GM19395 (cell line): Measurements from ENCODE around the gene PTPRN2.

Source experiments
- ATAC-seq: cut with Tn5 transposase; IDR thresholded peaks from one replicate; pipeline ENCODE4 v1.9.1; 2021; ENCODE audit warnings: mild to moderate bottlenecking, moderate library complexity; ENCODE audit not compliant: unreplicated experiment

PTPRN2 gene

DNA sequence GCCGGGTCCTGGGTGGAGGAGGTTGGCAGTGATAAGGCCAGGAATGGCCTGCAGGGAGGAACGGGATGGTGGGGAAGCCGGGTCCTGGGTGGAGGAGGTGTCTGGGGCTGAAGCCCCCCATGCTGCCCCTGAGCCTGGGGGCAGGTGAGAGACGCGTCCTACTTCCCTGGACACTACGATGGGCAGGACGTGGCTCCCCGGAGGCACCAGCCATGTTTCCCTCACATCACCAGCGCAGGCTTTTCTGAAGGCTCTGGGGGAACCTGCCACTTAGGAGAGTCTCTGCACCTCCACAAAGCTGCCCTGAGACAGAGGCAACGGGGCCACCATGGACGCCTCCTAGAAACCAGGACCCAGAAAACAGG is 926.0 kb downstream of the PTPRN2 start:
- ATAC-seq = no peak

GRCh38 chr7:157660971-157661610 is 926.5 kb downstream of the PTPRN2 start:
- no peak for ATAC-seq

DNA sequence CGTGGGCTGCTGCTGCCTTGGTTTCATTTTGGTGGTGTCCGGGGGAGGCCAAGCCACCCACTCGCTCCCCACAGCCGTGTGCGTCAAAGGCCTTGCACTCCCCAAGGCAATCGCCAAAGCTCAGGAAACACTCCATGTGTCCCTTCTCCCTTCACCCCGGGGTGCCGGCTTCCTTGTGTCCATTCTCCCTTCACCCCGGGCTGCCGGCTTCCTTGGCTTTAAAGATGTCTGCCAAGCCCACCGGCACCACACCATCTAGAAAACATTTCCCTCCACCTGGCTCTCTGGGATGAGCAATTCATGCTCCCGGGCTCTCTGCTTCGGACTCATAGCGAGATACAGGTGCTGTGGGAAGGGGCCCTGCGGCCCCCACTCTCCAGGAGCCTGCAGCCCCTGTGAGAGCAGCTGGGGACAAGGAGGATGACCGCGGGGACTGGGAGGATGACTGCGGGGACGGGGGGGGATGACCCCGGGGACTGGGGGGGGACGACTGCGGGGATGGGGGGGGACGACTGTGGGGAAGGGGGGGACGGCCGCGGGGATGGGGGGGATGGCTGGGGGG is 928.7 kb downstream of the PTPRN2 start:
- no peak for ATAC-seq

DNA sequence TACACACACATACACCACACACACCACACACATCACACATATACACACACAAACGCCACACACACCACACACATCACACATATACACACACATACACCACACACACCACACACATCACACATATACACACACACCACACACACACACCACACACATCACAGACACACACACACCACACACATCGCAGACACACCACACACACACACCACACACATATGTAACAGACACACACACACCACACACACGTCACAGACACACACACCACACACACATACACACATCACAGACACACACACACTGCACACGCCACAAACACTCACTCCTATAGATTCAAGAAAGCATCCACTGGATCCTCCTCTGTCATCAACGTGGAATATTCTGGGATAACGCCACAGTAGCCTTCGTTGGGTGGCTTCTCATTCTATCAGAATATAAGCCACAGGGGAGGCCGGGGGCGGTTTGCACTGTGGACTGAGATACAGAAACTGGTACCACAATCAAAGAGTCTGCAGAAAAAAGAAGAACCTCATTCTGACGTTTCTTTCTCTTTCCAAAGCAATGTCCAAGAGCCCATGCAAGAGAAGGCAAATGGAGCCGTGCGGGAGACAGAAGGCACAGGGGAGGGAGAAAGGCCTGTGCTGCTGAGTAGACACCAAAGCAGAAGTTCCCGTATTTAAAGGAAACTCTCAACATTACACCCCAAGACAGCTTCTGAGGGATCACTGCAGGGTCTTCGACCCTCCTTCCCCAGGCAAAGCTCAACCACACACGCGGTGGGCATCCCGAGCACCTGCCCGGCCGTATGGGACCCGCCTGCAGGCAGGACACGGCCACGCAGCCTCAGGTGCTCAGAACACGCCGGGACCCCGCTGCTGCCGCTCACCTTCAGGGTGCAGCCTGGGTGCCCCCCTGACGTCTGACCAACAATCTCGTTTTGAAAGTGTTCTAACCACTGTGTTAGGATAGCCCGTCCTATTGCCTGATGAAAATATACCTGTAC is 929.6 kb downstream of the PTPRN2 start:
- ATAC-seq = no peak

DNA sequence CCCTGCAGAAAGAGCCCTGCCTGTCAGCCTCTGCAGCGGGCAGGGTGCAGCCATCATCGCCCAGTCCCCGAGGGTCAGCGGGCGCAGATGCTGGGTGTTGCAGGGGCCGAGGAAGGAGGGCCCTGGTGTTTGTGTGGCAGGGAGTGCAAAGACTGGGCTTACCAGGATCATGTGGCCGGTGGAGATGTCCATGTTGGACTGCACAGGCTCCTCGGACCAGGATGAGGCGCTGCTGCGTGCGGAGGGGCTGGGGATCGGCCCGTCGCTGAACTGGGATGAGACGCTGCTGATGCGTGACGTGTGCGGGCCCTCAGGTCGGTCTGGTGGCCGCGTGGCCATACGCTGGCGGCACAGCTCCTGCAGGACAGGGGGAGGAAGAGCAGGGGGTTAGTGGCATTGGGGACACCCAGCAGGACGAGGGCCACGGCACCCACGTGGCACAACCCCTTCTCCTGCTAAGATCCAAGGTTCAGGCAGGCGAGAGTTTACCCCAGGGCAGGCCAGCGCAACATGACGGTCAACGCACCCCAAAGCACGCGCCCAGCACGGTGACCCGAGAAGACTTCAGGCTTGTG is 931.3 kb downstream of the PTPRN2 start:
- no peak for ATAC-seq

GRCh38 chr7:157654350-157654749 is 933.3 kb downstream of the PTPRN2 start:
- ATAC-seq = no peak

DNA sequence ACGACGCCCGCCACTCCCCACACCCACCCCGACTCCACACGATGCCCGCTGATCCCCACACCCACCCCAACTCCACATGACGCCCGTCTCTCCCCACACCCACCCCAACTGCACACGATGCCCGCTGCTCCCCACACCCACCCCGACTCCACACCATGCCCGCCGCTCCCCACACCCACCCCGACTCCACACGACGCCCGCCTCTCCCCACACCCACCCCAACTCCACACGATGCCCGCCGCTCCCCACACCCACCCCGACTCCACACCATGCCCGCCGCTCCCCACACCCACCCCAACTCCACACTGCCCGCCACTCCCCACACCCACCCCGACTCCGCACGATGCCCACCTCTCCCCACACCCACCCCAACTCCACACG is 933.8 kb downstream of the PTPRN2 start:
- no peak for ATAC-seq

GRCh38 chr7:157652954-157653826 is 934.4 kb downstream of the PTPRN2 start:
- no peak for ATAC-seq

DNA sequence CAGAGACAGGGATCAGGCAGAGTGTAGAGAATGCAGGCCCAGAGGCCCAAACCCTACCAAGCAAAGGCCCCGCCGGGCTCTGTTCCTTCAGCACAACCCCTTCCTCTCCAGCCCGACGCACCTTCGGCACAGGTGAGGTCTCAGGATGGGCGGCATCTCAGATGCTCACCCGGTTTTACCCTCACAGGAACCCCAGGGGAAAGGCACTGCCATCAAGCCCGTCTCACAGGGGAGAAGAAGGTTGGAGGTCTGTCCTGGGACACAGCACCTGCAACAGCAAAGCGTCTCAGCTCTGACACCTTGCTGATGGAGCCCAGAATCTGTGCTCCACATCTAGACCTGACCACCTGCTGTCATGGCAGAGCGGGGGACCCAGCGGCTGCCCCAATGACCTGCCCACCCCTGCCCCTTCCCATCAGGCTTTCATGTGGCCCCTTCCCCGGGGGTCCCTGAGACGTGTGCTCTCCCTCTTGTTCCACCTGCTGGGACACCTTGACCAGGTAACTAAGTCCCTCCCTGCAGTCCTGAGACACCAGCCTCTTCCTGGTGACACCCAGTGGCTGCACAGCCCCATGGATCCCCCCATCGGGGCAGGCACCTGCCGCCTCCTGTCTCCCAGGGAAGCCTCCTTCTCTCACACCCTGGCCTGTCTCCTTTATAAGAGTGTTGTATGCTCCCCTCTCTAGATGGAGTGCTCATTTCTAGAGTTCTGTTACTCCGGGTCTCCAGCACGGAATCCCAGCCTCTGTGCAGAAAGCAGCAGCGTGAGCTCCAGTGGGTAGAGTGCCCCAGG is 935.3 kb downstream of the PTPRN2 start:
- ATAC-seq = no peak

- no peak for ATAC-seq
Measured at GRCh38 chr7:157651366-157652160, 936.1 kb downstream of the PTPRN2 start.

- no peak for ATAC-seq
Measured at GRCh38 chr7:157650801-157651200, 936.8 kb downstream of the PTPRN2 start.

DNA sequence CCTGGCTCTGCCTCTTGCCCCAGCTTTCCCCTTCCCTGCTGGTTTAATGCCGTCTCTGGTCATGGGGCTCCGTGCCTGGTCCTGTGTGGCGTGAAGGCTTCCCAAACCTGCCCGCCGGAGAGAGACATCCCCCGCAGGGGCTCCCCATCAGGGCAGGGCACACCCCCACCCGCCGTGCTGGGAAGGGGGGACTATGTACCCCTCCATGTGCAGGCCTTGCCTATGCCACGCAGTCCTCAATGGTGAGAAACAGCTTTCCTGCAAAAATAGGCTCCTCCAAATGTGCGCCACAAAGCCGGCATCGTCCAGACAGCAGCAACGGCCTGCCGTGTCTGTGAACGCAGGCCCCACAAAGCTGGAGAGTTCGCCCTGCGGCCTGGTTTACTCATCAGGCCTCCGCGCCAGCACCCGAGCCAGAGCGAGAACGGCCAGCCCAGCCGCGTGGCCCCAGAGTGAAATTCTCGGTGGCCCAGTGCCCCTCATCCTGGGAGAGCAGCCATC is 937.4 kb downstream of the PTPRN2 start:
- no peak for ATAC-seq

GRCh38 chr7:157646551-157646950 is 941.1 kb downstream of the PTPRN2 start:
- ATAC-seq = no peak

GRCh38 chr7:157645539-157645938 is 942.1 kb downstream of the PTPRN2 start:
- no peak for ATAC-seq

GRCh38 chr7:157644946-157645345 is 942.7 kb downstream of the PTPRN2 start:
- no peak for ATAC-seq

DNA sequence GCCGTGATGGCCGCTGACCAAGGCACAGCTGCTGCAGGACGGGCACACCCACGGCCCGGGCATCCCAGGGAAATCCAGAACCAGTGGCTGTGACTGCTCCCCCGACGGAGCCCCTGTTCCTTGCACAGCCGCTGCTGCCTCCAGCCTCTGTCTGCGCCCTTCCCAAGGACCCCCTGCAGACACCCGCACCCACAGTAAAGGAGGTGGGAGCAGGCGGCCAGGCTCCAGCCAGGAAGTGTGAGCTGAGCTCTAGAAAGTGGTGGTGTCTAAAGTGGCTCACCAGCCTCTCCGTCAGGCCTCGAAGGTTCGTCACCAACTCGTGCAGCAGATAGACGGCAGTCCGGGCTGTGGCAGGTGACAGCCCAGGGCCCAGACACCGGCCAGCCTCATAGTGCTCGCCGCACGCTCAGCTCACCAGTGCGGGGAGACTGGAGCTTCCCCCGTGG is 944.1 kb downstream of the PTPRN2 start:
- ATAC-seq = no peak

DNA sequence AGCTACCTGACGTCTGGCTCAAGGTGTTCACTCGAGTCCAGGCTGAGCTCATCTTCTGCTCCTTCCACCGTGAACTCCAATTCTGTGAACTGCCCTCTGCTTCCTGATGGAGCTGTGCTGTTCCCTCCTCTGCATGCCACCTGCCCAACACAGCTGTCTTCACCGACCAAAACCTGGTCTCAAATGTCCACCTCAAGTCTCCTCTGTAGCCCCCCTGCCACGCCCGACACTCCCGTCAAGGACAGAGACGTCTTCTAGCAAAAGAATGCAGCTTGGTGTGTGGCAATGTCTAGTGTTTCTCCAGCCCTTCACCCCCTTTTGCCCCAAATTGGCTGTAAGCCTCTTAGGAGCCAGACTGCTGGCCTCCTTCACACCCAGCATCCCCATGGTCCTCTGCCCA is 945.8 kb downstream of the PTPRN2 start:
- no peak for ATAC-seq

GRCh38 chr7:157640144-157640543 is 947.5 kb downstream of the PTPRN2 start:
- ATAC-seq = no peak

GRCh38 chr7:157638563-157638962 is 949.1 kb downstream of the PTPRN2 start:
- ATAC-seq = no peak
